ENCODE measurements around the gene G3BP2.

The G3BP2 gene

DNA sequence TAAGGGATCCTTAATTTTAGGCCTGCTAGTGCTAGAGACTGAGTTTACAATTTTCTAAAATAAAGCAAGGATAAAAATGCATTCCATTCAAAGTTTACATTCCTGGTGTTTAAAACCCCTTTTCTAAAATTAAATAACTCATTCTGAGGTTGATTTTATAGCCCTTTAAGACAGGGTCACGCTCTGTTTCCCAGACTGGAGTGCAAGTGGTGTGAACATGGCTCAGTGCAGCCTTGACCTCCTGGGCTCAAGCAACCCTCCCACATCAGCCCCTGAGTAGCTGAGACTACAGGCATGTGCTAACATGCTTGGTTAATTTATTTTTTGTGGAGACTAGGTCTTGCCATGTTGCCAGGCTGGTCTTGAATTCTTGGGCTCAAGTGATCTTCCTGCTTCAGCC is 36.0 kb downstream of the G3BP2 start:
- DNase-seq, result no peak

- DNase-seq, result no peak
Observed at GRCh38 chr4:75634951-75635350, 38.3 kb downstream of the G3BP2 start.

DNA sequence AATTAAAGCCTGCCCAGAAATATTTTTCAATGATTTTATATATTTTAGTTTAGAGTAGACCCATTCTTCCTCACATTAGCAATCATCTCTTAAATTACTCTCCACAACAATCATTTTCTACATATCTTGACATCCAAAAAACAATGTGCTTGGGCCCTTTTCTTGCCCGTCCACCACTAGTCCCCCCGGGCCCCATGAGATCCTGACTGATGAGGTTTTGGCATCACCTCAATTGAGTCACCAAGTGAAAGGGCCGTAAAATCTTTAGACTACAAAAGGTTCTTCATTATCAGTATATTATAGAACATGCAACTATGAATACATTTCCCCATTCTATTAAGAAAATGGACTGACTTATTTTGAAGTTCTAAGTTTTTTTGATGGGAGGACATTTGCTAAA is 38.9 kb downstream of the G3BP2 start:
- DNase-seq, result no peak

DNA sequence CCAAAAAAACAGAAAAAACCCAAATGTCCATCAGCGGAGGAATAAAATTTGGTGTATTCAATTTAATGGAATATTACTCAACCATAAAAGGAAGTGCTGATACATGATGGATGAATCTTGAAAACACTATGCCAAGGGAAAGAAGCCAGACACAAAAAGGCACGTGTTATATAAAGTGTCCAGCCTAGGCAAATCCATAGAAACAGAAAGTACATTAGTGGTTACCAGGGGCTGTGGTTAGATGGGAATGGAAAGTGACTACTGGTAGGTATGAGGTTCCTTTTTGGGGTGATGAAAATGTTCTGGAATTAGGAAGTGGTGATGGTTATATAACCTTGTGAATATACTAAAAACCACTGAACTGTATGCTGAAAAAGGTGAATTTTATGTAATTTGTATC is 39.4 kb downstream of the G3BP2 start:
- DNase-seq, result no peak

DNA sequence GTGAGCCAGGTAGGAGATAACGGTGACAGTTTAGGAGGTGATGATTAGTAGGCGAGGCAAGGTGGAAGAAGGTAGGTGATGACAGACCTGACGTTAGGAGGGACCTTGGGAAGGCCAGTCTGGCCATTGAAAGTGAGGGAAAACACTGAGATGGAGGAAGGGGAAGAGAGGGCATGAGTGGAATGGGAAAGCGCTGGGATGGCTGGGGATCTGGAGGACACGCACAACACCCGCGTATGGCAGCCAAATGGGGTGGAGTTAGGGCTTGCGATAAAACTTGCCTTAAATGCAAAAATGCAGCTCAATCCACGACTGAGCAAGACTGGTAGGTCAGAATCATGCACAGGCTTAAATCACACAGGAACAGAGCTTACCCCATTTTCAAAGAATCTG is 42.3 kb downstream of the G3BP2 start:
- no peak for DNase-seq

DNA sequence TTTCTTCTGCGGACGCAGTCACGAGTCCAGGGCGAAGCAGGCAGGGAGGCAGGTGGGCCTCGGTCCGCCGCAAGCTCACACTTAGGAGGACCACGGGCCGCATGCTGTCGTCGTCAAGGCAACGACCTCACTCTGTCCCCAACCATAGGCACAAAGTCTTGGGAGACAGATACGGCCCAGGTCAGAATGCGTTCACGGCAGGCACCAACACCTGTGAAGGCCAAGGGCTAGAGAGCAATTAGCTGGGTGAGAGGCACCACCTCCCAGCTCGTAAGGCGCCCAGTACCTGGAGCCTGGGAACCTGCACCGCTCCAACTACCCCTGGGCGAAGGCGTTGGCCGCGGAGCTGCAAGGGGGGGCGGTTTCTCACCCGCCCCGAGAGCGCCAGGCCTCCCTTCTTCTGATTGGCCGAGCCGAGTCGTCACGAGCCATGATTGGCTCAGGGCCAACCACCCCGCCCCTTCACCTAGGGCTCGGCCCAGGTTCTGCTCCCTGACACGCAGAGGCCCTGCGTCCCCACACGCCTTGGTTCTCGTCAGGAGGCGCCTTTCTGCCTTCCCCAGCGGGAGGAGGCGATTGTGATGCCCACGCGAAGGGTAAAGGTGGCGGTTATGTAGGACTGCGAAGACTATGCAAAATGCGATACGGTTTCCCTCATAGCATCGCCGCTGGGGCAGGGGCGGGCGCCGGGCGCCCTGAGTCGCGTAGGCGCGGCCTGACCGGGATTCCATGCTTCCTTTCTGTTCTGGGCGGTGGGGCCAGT is 42.9 kb downstream of the G3BP2 start, which contains the start of gene CDKL2:
CDKL2 (minus strand) TSS at position 355 of the 763 bp plus-strand sequence. CDS start 4,540 bp downstream, outside the sequence.
- DNase-seq, result peak; percentile 95

DNA sequence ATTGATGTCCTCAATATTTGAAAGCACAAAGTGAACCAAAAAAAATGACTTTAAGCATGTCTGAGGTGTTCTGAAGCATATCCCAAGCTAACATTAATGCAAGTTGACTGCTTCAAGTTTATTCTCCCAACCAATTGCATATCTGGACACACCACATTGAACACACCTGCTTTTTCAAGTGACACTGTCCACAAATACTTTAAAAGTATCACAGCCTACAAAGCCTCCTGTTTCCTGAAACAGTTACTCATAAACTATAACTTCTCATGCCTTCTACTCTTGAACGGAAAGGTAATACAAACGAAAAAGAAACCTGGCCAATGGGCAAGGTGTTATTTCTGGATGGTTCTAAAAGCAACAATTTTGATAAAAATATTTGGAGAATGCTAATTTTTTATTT is 44.0 kb downstream of the G3BP2 start:
- DNase-seq, result peak; percentile 41

GRCh38 chr4:75623026-75623425 is 50.2 kb downstream of the G3BP2 start:
- no peak for DNase-seq

- no peak for DNase-seq
Observed at GRCh38 chr4:75621715-75622114, 51.5 kb downstream of the G3BP2 start.

DNA sequence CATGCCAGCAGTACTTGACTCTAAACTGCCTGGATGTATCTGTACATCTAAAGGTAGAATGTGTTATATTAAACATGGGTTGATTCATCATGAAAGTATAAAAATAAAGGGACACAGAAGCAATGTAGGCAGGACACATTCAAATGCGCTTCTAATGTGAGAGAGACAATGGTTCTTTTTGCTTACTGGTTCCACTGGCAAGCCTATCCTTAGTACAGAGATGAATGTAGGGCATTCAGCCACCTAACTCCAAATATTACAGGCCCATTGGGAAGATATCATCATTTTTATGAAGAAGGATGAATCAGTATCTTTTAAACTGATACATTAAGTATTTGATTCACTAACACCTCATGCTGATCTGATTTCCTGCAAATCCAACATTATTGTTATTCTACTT is 60.9 kb downstream of the G3BP2 start:
- DNase-seq, result no peak

GRCh38 chr4:75605928-75606327 is 67.3 kb downstream of the G3BP2 start:
- DNase-seq, result no peak

- DNase-seq, result no peak
Observed at GRCh38 chr4:75599647-75600046, 73.6 kb downstream of the G3BP2 start.

DNA sequence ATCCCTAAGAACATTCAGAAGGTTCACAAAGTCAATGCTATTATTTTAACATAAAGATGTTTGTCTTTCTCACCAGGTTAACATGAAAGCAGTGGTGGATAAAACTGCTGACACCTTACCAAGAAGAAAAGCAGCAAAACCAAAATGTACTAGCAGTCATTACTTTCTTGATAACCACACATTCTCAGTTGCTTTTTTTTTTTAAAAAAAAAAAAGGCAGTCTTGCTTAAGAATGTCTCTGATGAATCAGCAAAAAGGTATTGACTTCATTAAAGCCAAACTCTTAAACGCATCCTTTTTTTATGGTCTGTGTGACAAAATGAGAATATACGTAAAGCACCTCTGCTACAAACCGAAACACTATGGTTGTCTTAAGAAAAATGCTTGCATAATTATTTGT is 74.8 kb downstream of the G3BP2 start:
- DNase-seq, result no peak

DNA sequence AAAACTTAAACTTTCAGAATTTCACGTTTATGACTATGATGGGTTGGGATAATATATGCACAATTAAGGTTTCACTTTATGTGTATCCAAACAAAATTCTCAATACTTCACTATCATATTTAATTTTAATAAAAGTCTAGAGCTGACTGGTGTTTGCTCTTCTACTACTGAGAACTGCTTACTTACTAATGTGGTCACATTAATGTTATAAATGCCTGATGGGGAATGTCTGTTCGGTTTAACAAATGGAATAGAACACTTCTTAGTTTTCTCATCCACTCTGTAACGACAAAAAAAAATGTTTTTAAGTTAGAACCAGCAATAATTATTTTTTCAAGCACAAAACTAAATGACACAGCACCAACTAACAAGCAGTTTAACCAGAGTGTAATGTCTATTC is 77.2 kb downstream of the G3BP2 start:
- no peak for DNase-seq

DNA sequence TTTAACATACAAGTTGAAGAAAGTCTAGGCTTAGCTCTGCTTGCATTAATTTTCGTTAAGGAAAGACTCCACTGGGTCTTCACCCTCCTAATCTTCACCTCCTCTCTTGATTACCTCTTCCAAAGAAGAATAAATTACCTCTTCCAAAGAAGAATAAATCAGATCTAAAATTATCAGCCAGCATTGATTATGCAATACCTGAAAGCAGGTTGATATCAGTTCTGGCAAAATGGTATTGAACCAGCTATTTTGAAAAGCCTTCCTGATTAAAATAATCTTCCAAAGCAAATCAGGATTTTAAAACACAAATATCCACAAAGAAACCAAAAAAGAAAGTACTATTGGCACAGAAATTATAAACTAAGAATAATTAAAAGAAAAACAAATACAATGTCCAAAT is 79.8 kb downstream of the G3BP2 start:
- DNase-seq, result no peak
